A549 (cell line): Measurements from ENCODE around the gene KSR1.

Experiments used
- CHD2 ChIP-seq: fragments of 150-350 bp; IDR thresholded peaks from 2 replicates; pipeline ENCODE4 v1.6.1; 2014; ENCODE audit warnings: low read length; ENCODE audit not compliant: partially characterized antibody
- CTCF ChIP-seq: fragments of >200 bp; sonication (Bioruptor Twin); formaldehyde crosslinking; IDR thresholded peaks from 3 replicates; pipeline ENCODE4 v1.5.1; 2016
- EP300 ChIP-seq, 2 experiments: fragments of >200 bp; sonication (Bioruptor Twin); formaldehyde crosslinking; IDR thresholded peaks; 2 replicates in 1 of 2; 3 replicates in 1 of 2; pipeline ENCODE4 v1.6.1; 2016 to 2017
- MYC ChIP-seq: IDR thresholded peaks from 2 replicates; pipeline ENCODE4 v1.6.1; 2012; ENCODE audit warnings: mild to moderate bottlenecking, inconsistent platforms, low read length, improper control_type of control experiment, borderline replicate concordance
- NFE2L2 ChIP-seq: fragments of 150-350 bp; conservative IDR thresholded peaks from 2 replicates; pipeline ENCODE4 v1.6.1; 2014; ENCODE audit warnings: low read length
- ZNF302 ChIP-seq: fragments of 250-450 bp; sonication (Bioruptor Pico); IDR thresholded peaks from 2 replicates; pipeline ENCODE4 v1.9.0; 2021; ENCODE audit warnings: inconsistent platforms, mild to moderate bottlenecking, moderate library complexity

- no peak for TF ChIP-seq MYC
- no peak for TF ChIP-seq CTCF
- no peak for TF ChIP-seq EP300 (IDR thresholded peaks at IDR 0.05)
- TF ChIP-seq ZNF302 (CRISPR knock-in tag) = no peak
- TF ChIP-seq NFE2L2 = no peak
- TF ChIP-seq CHD2 = no peak
These were observed 13.5 kb upstream of the KSR1 start for GRCh38 chr17:27442702-27443101.
